Measurements from ENCODE around the gene TCEANC.
"Not testable (repeated sequence)": the region's sequence is repeated elsewhere in the genome, so short reads cannot be mapped to it uniquely, and the experiment has no call there.

The TCEANC gene, protein sequence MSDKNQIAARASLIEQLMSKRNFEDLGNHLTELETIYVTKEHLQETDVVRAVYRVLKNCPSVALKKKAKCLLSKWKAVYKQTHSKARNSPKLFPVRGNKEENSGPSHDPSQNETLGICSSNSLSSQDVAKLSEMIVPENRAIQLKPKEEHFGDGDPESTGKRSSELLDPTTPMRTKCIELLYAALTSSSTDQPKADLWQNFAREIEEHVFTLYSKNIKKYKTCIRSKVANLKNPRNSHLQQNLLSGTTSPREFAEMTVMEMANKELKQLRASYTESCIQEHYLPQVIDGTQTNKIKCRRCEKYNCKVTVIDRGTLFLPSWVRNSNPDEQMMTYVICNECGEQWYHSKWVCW

DNA sequence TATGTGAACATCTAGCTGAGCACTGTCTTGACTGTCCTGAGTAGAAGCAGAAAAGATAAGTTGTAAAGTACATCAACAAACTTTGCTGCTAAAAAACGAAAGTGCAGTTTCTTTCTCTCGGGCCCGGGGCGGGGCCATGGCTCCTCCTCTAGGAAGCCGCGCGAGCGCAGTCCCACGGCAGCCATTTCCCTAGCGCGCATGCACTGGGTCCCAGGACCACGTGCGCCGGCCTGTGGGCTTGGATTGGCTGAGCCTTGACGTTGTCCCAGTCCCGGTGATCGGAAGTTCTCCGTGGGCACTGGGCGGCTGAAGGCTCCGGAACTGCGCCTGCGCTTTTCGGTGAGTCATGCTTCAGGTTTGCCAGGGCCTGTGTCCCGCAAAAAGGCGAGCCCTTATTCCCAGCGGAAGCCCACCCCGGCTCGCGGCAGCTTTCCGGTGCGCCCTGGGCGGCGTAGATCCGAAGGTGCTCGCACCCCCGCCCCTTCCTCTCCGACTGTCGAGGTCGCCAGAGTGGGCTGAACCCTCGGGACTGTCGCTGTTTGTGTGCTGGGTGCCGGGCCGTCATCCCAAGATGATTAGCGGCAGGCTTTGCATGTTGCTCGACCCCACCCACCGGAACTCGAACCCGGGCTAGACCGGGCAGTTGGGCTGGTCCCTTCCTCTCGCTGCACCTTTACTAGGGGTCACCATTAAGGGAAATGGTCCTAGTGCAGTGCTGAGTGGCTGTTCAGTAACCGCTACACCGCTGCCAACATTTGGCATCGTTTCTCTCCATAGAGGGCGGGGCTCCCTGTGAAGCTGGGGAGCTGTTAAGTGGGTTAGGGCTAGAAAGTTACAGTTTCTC lies at the start of gene TCEANC:
TSS of gene TCEANC (plus strand) at position 292 of the 844 bp plus-strand sequence. CDS start 9,368 bp downstream, outside the sequence.
- peak; percentile 77 to 79 for DNase-seq (ENCODE audit: low read depth in 2 of 2)

DNA sequence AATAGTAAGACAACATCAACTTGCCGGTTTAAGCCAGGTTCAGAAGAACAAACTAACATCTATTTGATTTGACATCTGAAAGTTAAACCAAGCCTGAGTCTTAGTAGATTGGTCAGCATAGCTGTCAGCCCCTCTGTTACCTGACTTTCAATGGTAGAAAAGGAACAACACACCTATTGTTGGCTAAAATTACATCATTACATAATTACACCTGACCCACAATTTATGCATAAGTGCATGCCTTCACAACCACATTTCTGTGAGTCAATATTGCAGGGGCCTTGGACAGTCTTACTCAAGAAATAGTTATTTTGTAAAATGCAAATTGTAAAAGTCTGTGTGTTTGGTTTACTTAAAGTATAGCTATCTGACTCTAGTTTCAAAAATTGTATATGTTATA lies 47.3 kb upstream of the TCEANC start:
- no peak for DNase-seq (ENCODE audit: low read depth in 2 of 2)

GRCh38 chrX:13607331-13607995 lies 45.5 kb upstream of the TCEANC start:
- DNase-seq (ENCODE audit: low read depth in 2 of 2), result no peak

GRCh38 chrX:13607996-13608365 lies 45.0 kb upstream of the TCEANC start:
- DNase-seq (ENCODE audit: low read depth in 2 of 2), result no peak

DNA sequence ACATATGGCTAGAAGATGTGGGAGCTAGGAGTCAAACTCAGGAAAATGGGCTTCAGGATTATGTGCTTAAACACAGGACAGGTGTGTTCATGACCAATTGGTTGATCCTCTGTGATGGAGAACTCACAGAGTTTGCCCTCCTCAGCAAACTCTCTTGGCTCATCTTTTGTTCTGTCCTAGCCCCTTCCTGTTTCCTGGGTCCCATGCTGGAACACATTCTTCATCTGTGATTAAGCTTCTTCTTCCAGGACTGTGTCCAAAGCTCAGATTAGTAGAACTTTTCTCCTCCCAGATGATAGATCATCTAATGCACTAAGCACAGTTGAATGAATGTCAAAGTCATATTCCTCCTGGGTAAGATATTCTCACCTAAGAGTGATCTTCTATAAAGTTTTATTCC lies 38.8 kb upstream of the TCEANC start:
- DNase-seq (ENCODE audit: low read depth in 2 of 2), result no peak

GRCh38 chrX:13620207-13620606 lies 32.7 kb upstream of the TCEANC start:
- DNase-seq (ENCODE audit: low read depth in 2 of 2), result no peak

GRCh38 chrX:13622401-13622964 lies 30.5 kb upstream of the TCEANC start:
- no peak for DNase-seq (ENCODE audit: low read depth in 2 of 2)

- DNase-seq (ENCODE audit: low read depth in 2 of 2), result no peak
Observed at GRCh38 chrX:13627306-13627705, 25.6 kb upstream of the TCEANC start.

GRCh38 chrX:13637224-13637623 lies 15.7 kb upstream of the TCEANC start:
- DNase-seq (ENCODE audit: low read depth in 2 of 2), result not testable (repeated sequence)

DNA sequence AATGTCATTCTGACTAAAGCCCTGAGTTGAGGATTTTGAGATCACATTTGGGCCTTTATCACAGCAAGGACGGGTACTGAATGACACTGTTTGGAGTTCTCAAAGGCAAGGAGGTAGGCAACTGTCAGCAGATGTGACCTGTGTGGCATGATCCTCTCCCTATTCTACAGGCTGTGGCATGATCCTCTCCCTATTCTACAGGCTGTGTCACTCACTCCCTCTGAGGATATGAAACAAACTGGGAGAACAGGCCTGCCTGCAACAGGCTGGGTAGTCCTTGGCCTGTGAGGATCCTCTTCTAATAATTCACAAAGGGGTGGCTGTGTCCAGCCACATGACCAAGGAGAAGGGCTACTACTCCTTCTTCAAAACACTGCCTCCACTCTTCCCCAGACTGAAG lies 14.9 kb upstream of the TCEANC start:
- no peak for DNase-seq (ENCODE audit: low read depth in 2 of 2)

GRCh38 chrX:13638826-13639225 lies 14.1 kb upstream of the TCEANC start:
- no peak for DNase-seq (ENCODE audit: low read depth in 2 of 2)

GRCh38 chrX:13641684-13642083 lies 11.3 kb upstream of the TCEANC start:
- DNase-seq (ENCODE audit: low read depth in 2 of 2), result not testable (repeated sequence)

DNA sequence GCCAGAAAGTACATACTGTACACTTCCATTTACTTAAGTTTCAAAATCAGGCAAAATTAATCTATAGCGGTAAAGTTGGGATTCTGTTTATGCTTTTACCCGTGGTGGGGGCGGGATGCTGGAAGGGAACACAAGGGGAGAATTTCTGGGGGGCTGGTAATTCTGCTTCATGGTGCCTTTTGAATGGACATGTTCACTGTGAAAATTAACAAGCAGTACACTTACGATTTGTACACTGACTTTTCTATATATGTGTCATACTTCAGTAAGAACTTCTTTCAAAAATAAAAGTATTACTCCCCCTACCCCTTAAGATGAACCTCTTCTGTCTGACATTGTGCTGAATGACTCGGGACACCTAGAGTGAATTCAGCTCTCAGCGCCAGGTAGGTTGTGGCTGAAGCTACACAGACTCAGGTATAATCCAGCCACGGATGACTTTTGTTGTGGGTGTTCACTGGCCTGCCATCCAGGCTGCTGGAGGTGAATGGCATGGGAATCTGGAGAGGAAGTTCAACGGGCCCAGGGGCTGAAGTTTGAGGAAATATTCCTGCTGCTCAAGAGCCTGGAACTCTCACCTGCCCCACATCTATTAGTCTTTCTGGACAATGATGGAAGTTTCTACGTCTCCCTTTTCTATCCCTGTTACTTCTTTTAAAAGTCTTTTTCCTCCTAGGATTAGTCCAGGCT lies 7.3 kb upstream of the TCEANC start:
- DNase-seq (ENCODE audit: low read depth in 2 of 2), result no peak

- no peak for DNase-seq (ENCODE audit: low read depth in 2 of 2)
Observed at GRCh38 chrX:13646154-13646549, 6.8 kb upstream of the TCEANC start.

DNA sequence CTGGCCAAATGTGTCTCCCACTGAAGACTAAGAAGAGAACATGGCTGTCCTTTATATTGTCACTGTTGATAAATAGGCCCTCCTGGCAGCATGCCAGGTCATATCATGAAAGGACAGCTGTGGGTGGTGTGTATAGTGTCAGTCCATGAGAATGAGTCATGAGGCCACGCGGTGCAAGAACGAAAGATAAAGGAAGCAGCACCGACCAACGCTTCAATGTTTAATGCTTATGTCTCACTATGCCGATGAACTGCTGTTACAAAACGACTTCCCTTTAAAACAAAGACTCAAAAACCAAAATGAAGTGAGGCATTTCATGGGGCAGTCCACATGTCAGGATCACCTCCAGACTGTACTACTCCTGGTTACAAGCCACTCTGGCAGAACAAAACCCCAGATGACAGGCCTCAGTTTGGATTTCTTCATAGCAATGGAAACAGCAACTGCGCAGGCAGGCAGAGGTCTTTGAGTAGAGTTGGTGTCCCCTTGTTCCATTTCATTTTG lies 5.2 kb upstream of the TCEANC start:
- DNase-seq (ENCODE audit: low read depth in 2 of 2), result peak; percentile 17 to 43

- DNase-seq (ENCODE audit: low read depth in 2 of 2), result not testable (repeated sequence)
Observed at GRCh38 chrX:13648336-13648735, 4.6 kb upstream of the TCEANC start.

DNA sequence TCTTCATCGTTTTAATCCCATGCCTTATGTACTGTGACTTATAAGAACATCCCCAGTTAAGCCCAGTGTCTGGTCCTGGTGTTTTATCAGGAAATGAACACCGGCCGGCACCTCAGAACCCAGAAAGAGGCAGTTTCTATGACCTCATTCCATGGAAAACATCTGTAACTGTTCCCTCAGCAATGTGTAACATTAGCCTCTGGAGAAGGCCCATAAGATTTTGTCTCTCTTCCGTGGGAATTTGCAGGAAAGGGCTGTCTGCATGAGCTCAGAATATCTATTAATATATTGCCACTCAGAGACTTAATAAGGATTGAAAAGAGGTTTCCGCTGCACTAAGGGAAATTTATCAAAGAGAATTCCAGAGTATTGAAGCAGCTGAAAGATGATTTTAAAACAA lies 3.1 kb upstream of the TCEANC start:
- no peak for DNase-seq (ENCODE audit: low read depth in 2 of 2)

DNA sequence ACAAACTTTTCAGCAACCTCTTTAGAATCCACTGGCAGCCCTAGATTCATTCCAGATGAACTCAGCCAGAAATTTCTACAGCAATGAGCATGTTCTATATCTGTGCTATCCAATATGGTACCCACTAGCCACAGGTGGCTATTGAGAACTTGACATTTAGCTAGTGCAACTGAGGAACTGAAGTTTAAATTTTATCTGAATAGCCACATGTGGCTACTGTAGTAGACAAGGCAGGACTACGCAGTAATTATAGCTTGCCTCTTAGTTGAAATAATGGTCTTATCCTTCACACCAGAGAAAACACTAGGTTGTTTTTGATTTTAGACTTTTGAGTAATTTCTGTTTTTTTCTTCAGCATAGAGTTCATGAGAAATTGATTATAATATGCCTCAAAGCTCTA lies 2.6 kb upstream of the TCEANC start:
- DNase-seq (ENCODE audit: low read depth in 2 of 2), result no peak

DNA sequence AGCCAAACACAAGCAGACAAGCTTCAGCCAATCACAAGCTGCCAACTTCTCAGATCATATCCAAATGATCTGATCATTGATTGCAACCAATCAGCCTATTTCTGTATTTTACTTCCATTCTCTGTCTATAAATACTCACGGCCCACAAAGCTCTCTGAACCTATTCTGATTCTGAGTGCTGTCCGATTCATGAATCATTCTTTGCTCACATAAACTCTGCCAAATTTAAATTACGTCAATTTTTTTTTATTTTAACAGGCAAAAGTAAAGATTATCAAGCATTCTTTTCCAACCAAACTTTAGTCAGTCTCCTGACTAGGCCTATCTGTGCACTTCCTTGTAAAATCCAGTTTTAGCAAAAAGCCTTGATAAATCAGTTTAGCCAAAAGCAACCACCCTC lies 1.8 kb upstream of the TCEANC start:
- no peak for DNase-seq (ENCODE audit: low read depth in 2 of 2)

DNA sequence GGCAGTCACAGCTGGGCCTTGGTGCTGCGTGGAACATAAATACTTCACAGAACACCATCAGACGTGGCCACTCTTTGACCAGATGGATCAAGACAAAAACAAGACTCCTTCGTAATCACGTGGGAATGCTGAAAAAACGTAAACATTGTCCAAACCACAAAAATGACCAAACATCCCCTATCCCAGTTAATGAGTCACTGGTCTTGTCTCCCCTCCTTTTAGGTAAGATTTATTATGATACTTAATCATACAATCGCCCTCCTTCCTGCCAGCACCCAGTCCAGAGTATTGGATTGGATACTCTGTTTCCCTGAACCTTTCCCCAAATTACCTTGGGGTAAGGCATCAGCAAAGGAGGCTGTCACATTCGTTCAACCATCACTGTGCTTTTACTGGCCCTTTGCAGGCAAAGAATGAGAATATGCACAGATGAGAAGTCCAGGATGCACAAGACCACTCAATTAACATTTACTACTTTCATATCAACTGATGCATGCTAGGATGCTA lies 601 bp upstream of the TCEANC start:
- no peak for DNase-seq (ENCODE audit: low read depth in 2 of 2)

DNA sequence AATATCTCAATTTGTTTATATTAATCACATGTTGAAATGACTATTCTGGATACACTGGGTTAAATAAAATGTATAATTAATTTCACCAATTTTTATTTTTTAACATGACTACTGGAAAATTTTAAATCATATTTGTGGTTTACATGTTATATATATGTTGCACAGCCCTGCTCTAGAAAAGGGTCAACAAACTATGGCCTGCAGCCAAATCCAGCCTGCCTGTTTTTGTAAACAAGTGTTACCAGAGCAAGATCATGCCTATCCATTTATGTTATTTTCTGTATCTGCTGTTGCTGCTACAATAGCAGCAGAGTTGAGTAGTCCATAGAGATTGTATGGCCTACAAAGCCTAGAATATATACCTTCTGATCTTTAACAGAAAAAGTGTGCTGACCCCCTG lies 1.2 kb downstream of the TCEANC start:
- DNase-seq (ENCODE audit: low read depth in 2 of 2), result no peak

Data from stimulated activated CD4-positive, alpha-beta T cell treated with anti-CD3 and anti-CD28 coated beads, Interleukin-12 subunit alpha, Interleukin-12 subunit beta, amount 100 ng/mL, for 24 hours (primary cell).